GM21576 (cell line): ENCODE measurements around the gene NOTCH4.

Experiments
- ATAC-seq: cut with Tn5 transposase; IDR thresholded peaks from one replicate; pipeline ENCODE4 v1.9.1; 2021; ENCODE audit warnings: mild to moderate bottlenecking, moderate library complexity; ENCODE audit not compliant: unreplicated experiment

The NOTCH4 gene

DNA sequence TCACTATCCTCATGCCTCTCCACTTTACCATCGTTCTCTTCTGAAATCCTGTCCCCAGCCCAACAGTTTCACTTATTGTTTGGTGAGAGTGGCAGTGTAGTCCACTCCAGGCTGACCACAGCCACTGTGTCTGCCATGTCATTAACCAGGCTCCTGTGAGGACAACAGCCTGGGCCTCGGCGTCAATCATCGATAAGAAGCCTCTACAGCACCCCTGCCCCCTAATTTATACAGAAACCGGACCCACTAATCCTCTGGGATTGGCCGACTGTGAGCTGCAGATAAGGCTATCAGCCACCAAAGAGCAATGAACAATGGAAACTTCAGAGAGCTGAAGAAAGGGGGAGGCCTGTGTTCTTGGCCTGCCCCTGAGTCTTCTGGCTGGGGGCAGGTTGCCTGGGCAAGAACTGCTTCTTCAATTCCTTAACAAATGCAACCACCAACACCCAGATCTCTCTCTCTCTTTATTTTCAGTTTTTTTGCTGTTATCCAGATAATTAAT is 56.1 kb downstream of the NOTCH4 start:
- no peak for ATAC-seq

GRCh38 chr6:32167154-32167760 is 56.6 kb downstream of the NOTCH4 start:
- no peak for ATAC-seq

- ATAC-seq: no peak
Observed at GRCh38 chr6:32166411-32167061, 57.3 kb downstream of the NOTCH4 start.

GRCh38 chr6:32164295-32164694 is 59.6 kb downstream of the NOTCH4 start, which contains the start of gene EGFL8:
Gene EGFL8 (plus strand): TSS chr6:32164595. CDS start chr6:32166166, 1,571 bp downstream.
- no peak for ATAC-seq

DNA sequence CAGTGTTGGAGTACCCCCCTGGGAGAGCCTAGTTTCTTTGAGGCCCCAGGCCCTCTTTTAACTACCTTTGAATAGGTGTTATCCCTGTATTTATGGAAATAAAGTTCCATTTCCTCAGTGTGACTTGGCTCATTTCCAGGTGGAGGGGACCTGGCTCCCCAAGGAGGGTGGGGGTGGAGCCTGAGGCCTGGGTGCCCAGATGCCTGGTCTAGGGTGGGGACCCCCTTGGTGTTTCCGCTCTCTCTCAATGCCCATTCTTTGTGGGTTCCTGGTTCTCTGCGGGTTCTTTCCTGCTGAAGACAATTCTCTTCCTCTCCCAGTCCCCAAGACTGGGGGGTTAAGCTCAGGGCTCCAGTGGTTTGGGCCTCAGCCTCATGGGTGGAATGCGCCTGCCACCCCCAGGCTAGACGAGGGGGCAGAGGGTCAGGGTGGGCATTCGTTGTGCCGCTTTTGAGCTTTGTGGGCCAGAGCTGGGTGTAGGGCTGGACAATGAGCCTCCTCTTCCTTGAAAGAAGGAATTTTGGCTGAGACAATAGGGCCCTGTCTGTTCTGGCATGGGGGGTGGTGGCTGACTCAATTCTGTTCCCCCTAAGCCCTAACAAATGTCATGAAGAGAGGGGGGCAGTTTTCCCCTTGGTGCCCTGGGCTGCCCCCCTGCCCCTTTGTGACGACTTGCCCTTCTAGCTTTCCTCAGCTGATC is 60.2 kb downstream of the NOTCH4 start:
- ATAC-seq: no peak

DNA sequence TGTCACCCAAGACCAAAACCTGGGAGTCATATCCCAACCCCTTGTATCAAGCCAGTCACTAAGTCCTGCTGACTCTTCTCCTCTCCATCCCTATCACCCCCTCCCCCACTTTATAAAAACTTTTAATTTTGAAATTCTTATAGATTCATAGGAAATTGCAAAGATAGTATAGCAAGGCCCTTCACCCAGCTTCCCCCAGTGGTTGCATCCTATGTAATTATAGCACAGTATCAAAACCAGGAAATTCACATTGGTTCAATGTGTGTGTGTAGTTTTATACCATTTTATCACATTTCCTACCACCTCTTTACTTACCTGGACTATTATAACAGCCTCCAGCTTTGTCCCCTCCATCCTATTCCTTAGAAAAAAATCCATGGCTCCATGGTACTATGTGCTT is 65.8 kb downstream of the NOTCH4 start:
- ATAC-seq: no peak

DNA sequence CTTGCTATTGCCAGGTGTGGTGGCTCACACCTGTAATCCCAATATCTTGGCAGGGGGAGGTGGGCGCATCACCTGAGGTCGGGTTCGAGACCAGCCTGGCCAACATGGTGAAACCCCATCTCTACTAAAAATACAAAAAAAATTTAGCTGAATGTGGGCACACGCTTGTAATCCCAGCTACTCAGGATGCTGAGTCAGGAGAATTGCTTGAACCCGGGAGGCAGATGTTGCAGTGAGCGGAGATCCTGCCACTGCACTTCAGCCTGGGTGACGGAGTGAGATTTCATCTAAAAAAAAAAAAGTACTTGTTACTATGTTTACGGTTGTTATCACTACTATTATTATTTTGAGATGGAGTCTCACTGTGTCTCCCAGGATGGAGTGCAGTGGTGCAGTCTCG is 67.0 kb downstream of the NOTCH4 start:
- no peak for ATAC-seq

DNA sequence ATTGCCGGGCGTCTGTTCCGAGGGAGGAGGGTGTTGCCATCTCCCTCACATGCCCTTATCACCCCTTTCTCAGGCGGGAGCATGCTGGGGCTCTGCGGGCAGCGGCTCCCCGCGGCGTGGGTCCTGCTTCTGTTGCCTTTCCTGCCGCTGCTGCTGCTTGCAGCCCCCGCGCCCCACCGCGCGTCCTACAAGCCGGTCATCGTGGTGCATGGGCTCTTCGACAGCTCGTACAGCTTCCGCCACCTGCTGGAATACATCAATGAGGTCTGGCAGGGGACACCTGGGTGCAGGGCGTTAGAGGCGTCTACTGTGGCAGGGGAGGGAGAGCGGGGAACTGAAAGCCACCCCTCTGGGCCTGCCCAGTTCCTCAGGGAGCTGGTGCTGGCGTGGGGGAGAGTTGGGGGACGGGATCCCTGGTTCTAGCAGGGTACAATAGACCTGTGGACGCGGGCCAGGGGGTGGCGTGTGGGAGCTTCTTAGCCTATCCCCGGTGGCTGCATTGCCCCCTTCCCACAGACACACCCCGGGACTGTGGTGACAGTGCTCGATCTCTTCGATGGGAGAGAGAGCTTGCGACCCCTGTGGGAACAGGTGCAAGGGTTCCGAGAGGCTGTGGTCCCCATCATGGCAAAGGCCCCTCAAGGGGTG is 69.2 kb downstream of the NOTCH4 start:
- ATAC-seq: peak; percentile 63

GRCh38 chr6:32153564-32154513 is 70.0 kb downstream of the NOTCH4 start, which contains the start of gene PPT2:
Gene PPT2 (plus strand): TSS chr6:32154141. CDS start chr6:32154595, 454 bp downstream.
- peak; percentile 22 for ATAC-seq

- ATAC-seq: no peak
Observed at GRCh38 chr6:32152769-32153563, 70.9 kb downstream of the NOTCH4 start.

- ATAC-seq: no peak
Observed at GRCh38 chr6:32151863-32152768, 71.8 kb downstream of the NOTCH4 start, which contains the start of gene PRRT1. Gene PRRT1 (minus strand): TSS chr6:32151939. CDS start chr6:32151827, 112 bp downstream.

DNA sequence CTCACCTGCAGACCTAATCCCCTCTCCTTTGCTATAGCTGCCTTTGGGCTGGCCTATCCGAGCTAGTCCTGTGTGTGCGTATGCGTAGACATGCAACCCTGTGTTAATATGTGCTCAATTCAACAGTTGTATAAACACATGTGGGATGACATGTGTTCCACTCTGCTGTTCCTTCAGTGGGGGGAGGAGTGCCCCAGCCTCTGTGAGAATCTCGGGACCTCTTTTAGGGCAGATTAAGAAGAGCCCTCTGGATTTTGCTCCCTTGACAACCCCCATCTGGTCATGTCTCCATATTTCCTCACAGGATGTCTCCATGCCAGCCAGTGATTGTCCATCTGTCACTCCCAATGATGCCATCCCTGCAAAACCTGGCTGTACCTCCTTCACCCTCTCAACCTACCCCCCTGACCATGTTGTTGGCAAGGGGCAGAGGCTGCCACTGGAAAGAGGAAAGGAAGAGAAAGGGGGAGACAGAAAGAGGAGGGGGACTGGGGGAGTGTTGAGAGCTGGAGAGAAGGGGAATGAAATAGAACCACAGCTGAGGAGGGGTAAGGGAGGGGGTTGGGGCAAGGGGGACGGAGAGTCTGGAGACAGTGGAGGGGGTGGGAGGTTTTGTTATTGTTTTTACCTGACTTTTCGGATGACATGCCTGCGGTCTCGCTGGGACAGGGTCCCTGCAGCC is 72.5 kb downstream of the NOTCH4 start:
- no peak for ATAC-seq

- ATAC-seq: no peak
Observed at GRCh38 chr6:32149932-32150870, 73.7 kb downstream of the NOTCH4 start.

GRCh38 chr6:32149092-32149755 is 74.6 kb downstream of the NOTCH4 start:
- ATAC-seq: no peak

GRCh38 chr6:32148289-32149091 is 75.4 kb downstream of the NOTCH4 start:
- no peak for ATAC-seq
